NCI-H2196 (cell line): ENCODE data around the gene TMEM269.

Experiments used
- DNase-seq: peaks from one replicate; lab custom pipeline; 2025; ENCODE audit not compliant: unreplicated experiment; lab: John Stamatoyannopoulos, UW

TMEM269 gene

GRCh38 chr1:42817976-42818375 is 33.2 kb downstream of the TMEM269 start:
- no peak for DNase-seq

GRCh38 chr1:42820813-42821212 is 36.0 kb downstream of the TMEM269 start:
- no peak for DNase-seq

GRCh38 chr1:42821690-42822089 is 36.9 kb downstream of the TMEM269 start:
- no peak for DNase-seq

GRCh38 chr1:42822800-42823392 is 38.1 kb downstream of the TMEM269 start:
- DNase-seq: no peak

GRCh38 chr1:42824481-42825035 is 39.8 kb downstream of the TMEM269 start:
- no peak for DNase-seq

GRCh38 chr1:42825036-42825851 is 40.5 kb downstream of the TMEM269 start:
- DNase-seq: no peak

- DNase-seq: no peak
Measured at GRCh38 chr1:42830631-42831030, 45.8 kb downstream of the TMEM269 start.

GRCh38 chr1:42831273-42831672 is 46.5 kb downstream of the TMEM269 start:
- DNase-seq: no peak

GRCh38 chr1:42832641-42833240 is 48.0 kb downstream of the TMEM269 start:
- no peak for DNase-seq

GRCh38 chr1:42833981-42834380 is 49.2 kb downstream of the TMEM269 start:
- no peak for DNase-seq

GRCh38 chr1:42834803-42835202 is 50.0 kb downstream of the TMEM269 start:
- DNase-seq: no peak

- no peak for DNase-seq
Measured at GRCh38 chr1:42835422-42835821, 50.6 kb downstream of the TMEM269 start.

GRCh38 chr1:42837709-42838108 is 52.9 kb downstream of the TMEM269 start:
- DNase-seq: no peak

- DNase-seq: no peak
Measured at GRCh38 chr1:42838482-42839190, 53.8 kb downstream of the TMEM269 start.

GRCh38 chr1:42841010-42841409 is 56.2 kb downstream of the TMEM269 start:
- DNase-seq: no peak

- no peak for DNase-seq
Measured at GRCh38 chr1:42841440-42842147, 56.8 kb downstream of the TMEM269 start.

- no peak for DNase-seq
Measured at GRCh38 chr1:42844592-42845140, 59.9 kb downstream of the TMEM269 start.

GRCh38 chr1:42845193-42845592 is 60.4 kb downstream of the TMEM269 start:
- no peak for DNase-seq

- DNase-seq: peak; percentile 27
Measured at GRCh38 chr1:42845866-42846256, 61.1 kb downstream of the TMEM269 start.
